Heart left ventricle (tissue), 13 donors: Measurements from ENCODE around the gene IST1.

Source experiments
- CTCF ChIP-seq, 12 donors: fragments of 200-600 bp; sonication (generic) in 4 of 12; IDR thresholded peaks; one replicate each; pipeline versions ENCODE4 v1.5.0 to v1.8.0; 2018 to 2022; ENCODE audit warnings: antibody characterized with exemption in 12 of 12, mild to moderate bottlenecking in 5 of 12
- POLR2A ChIP-seq, 2 donors: fragments of 450-650 bp; IDR thresholded peaks; one replicate each; pipeline ENCODE4 v1.6.1; 2017; ENCODE audit warnings: antibody characterized with exemption in 2 of 2, mild to moderate bottlenecking in 2 of 2, moderate library complexity in 2 of 2
- donor health status: ischemic (EF 13 %, LVEDD 7.1; RV severe dilation, severe dysfunction).
- donor health status: DM: no; HTN: yes; CAD: no.
- donor health status: DM: no; HTN: no; CAD: no.
- donor health status: ischemic (EF 25% LVEDD 6.9; RV normal size, moderate dysfunction).
- donor health status: ischemic (EF 25% LVEDD 5.7; RV mildly dilated, moderate dysfunction).
- donor health status: ischemic (EF 35%, LVEDD 5.7; RV mildly dilated, moderate dysfunction).
- donor health status: nonischemic (EF 11% LVEDD 7.7; RV severe dilation, severe dysfunction).
- donor health status: DM: yes; HTN: yes; CAD: no.
- donor health status: PGD.
- donor health status: ischemic (EF 29% LVEDD 5.4; RV normal size, mild dysfunction).
- donor health status: nonischemic (EF 23%, LVEDD 6.1; RV moderate dilation, normal function).

DNA sequence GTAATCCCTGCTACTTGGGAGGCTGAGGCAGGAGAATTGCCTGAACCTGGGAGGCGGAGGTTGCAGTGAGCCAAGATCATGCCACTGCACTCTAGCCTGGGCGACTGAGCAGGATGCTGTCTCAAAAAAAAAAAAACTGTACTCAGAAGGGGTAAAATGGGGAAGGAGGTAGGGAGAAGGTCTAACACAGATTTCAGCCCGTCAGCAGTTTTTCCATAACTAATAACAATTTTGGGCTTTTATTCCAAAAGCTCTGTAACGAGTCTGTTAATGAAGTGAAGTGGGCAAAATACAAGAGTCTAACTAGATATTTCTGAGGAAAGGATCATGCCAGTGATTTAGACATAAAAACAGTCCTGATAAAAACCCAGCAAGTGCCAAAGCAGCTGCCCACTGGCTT is 22.1 kb upstream of the IST1 start:
- TF ChIP-seq CTCF (IDR thresholded peaks at IDR 0.05) (no peak), POLR2A (IDR thresholded peaks at IDR 0.05) (no peak)
